Caco-2 (cell line): ENCODE data around the gene BDKRB2. TPM values are rescaled to one million over a fixed set of nuclear protein-coding genes. Genes with fewer than 3 reads are reported as not detected.

ENCODE experiments used
- BruUV-seq: library from RNA; stranded (reverse); fragments of 400-500 nt; replicated peaks from 2 replicates; lab custom pipeline; 2021; lab: Mats Ljungman, UMichigan
- CTCF ChIA-PET: fragments of 300-600 bp; sonication (Branson Sonifier 250); formaldehyde crosslinking; loops from one replicate; lab custom pipeline; 2022; ENCODE audit warnings: antibody characterized with exemption; lab: Charles Lee
- POLR2A ChIA-PET: fragments of 300-600 bp; sonication (Branson Sonifier 250); formaldehyde crosslinking; loops from one replicate; lab custom pipeline; 2022; ENCODE audit warnings: antibody characterized with exemption; lab: Charles Lee
- DNase-seq, 2 experiments: peaks; one replicate each; pipeline versions ENCODE4 v3.0.0 to v3.0.0-alpha.2; 2020 to 2022
- H3K27me3 ChIP-seq: replicated peaks from 2 replicates; pipeline ENCODE4 v1.6.0; 2011; ENCODE audit warnings: low read length; ENCODE audit not compliant: control insufficient read depth, insufficient read depth
- H3K36me3 ChIP-seq: 2 replicates; pipeline ENCODE4 v1.5.1; 2011; ENCODE audit warnings: low read length; ENCODE audit not compliant: control insufficient read depth, insufficient read depth
- H3K4me1 ChIP-seq: fragments of 250-450 bp; sonication (Bioruptor Pico); 2 replicates; pipeline ENCODE4 v1.5.1; 2020; ENCODE audit warnings: mild to moderate bottlenecking
- H3K4me3 ChIP-seq: 2 replicates; pipeline ENCODE4 v1.5.1; 2011; ENCODE audit warnings: low read depth, mild to moderate bottlenecking, control low read depth, low read length
- H3K9me3 ChIP-seq: fragments of 250-450 bp; sonication (Bioruptor Pico); 2 replicates; pipeline ENCODE4 v1.5.1; 2020; ENCODE audit warnings: mild to moderate bottlenecking, moderate library complexity
- H3K27ac Mint-ChIP-seq: one replicate; pipeline ENCODE4 v1.8.0; 2022; ENCODE audit warnings: mixed read lengths; ENCODE audit not compliant: unreplicated experiment
- H3K27me3 Mint-ChIP-seq: one replicate; pipeline ENCODE4 v1.8.0; 2022; ENCODE audit warnings: mixed read lengths; ENCODE audit not compliant: insufficient read depth, unreplicated experiment
- H3K36me3 Mint-ChIP-seq: one replicate; pipeline ENCODE4 v1.8.0; 2022; ENCODE audit warnings: mild to moderate bottlenecking, mixed read lengths; ENCODE audit not compliant: insufficient read depth, unreplicated experiment
- H3K4me1 Mint-ChIP-seq: one replicate; pipeline ENCODE4 v1.8.0; 2022; ENCODE audit warnings: low read depth, mixed read lengths; ENCODE audit not compliant: unreplicated experiment
- H3K4me3 Mint-ChIP-seq: one replicate; pipeline ENCODE4 v1.8.0; 2022; ENCODE audit warnings: mild to moderate bottlenecking, moderate library complexity, mixed read lengths; ENCODE audit not compliant: unreplicated experiment
- H3K9me3 Mint-ChIP-seq: one replicate; pipeline ENCODE4 v1.8.0; 2022; ENCODE audit warnings: mixed read lengths; ENCODE audit not compliant: unreplicated experiment
- intact Hi-C: fragments of 100-400 bp; cut with micrococcal nuclease; formaldehyde crosslinking; loops from one replicate; pipeline ENCODE4 v1.10.0; 2022; ENCODE audit not compliant: unreplicated experiment
- total RNA-seq: library from RNA; stranded (reverse); gene quantifications from 2 replicates; pipeline ENCODE4 v1.2.3, GENCODE V29; 2022
- TF ChIP-seq, protein P1 (sequence below), 2 experiments: fragments of 200-600 bp in 1 of 2; IDR thresholded peaks; 1 replicate in 1 of 2; 2 replicates in 1 of 2; pipeline versions ENCODE4 v1.5.1 to v1.8.0; 2011 to 2022; ENCODE audit warnings: antibody characterized with exemption in 1 of 2, control low read depth in 1 of 2, inconsistent platforms in 1 of 2, low read depth in 1 of 2, low read length in 1 of 2, mild to moderate bottlenecking in 1 of 2, moderate library complexity in 1 of 2; ENCODE audit not compliant: insufficient read depth in 1 of 2, severe bottlenecking in 1 of 2, unreplicated experiment in 1 of 2

BDKRB2 gene
- total RNA-seq, 1 experiment from 2014 or later: 2.0 TPM

DNA sequence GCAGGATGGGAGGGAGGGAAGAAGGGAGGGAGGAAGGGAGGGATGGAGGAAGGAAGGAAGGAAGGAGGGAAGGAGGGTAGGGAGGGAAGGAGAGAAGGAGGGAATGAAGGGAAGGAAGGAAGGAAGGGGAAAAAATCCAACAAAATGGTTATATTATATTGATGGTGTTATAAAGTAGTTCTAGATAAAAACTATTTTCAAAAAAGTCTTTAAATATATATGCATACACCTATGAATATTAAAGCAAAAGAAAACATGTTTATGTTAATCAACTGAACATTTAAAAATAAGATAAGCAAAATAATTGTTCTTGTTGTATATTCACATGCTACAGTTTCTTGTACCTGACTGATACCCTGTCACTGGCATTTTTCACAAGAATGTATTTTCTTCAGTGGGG, 53.3 kb downstream of the BDKRB2 start:
- DNase-seq: no peak
- BruUV-seq: no TSS peak
- no peaks in the 10 kb centered on the region; the same call in 1 of the 2 replicates for H3K9me3 ChIP-seq
- no peak overlapping the region for H3K4me3 ChIP-seq
- Mint-ChIP-seq H3K4me3 (no peak overlapping the region), H3K4me1 (peaks cover 17% of the 10 kb centered on the region), H3K36me3 (no peaks in the 10 kb centered on the region), H3K27me3 (no peaks in the 10 kb centered on the region), H3K9me3 (no peaks in the 10 kb centered on the region), H3K27ac (no peak overlapping the region)
- H3K27me3 ChIP-seq: no peaks in the 10 kb centered on the region
- POLR2A ChIA-PET: no interaction called here
- peaks cover 6% of the 10 kb centered on the region for H3K4me1 ChIP-seq
- CTCF ChIA-PET: no interaction called here
- TF ChIP-seq, protein P1, sequence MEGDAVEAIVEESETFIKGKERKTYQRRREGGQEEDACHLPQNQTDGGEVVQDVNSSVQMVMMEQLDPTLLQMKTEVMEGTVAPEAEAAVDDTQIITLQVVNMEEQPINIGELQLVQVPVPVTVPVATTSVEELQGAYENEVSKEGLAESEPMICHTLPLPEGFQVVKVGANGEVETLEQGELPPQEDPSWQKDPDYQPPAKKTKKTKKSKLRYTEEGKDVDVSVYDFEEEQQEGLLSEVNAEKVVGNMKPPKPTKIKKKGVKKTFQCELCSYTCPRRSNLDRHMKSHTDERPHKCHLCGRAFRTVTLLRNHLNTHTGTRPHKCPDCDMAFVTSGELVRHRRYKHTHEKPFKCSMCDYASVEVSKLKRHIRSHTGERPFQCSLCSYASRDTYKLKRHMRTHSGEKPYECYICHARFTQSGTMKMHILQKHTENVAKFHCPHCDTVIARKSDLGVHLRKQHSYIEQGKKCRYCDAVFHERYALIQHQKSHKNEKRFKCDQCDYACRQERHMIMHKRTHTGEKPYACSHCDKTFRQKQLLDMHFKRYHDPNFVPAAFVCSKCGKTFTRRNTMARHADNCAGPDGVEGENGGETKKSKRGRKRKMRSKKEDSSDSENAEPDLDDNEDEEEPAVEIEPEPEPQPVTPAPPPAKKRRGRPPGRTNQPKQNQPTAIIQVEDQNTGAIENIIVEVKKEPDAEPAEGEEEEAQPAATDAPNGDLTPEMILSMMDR (IDR thresholded peaks at IDR 0.05; ENCODE audit: insufficient read depth in 1 of 2, low read depth in 1 of 2, low read length in 1 of 2, severe bottlenecking in 1 of 2, unreplicated experiment in 1 of 2): no peak
- no peaks in the 10 kb centered on the region for H3K36me3 ChIP-seq
- intact Hi-C loops: no loop called here

DNA sequence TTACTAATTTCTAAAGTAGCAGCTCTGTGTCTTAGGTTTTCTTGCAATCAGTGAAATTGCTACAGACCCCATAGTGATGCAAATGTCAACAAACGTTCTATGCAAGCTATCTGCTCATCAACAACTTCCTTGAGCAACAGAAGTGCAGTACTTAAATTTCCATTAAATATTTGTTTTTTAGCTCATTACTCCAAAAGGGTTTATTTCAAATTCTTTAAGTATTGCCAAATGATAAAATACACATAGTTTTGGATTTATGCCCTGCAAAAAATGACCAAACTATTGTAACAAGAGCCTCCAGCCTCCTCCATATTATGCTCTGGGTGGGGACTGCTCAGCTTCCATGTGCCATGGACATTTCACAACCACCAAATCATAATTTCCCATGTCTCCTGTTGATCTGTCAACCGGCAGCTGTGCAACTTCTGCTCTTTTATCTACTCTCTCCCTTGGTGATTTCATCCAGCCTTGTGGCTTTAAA, 55.7 kb downstream of the BDKRB2 start:
- Histone ChIP-seq H3K36me3 (no peaks in the 10 kb centered on the region), H3K4me3 (no peak overlapping the region), H3K27me3 (no peaks in the 10 kb centered on the region), H3K9me3 (no peaks in the 10 kb centered on the region; the same call in 1 of the 2 replicates), H3K4me1 (0 out of 2 replicates have a peak, but pooled peaks cover 6% of the 10 kb centered on the region)
- Mint-ChIP-seq H3K9me3 (no peaks in the 10 kb centered on the region), H3K4me3 (no peak overlapping the region), H3K4me1 (peaks cover 9% of the 10 kb centered on the region), H3K27ac (no peak overlapping the region), H3K27me3 (no peaks in the 10 kb centered on the region), H3K36me3 (no peaks in the 10 kb centered on the region)
- ChIA-PET CTCF (interaction anchor here (0.7 to 1.0 kb wide), 2 partner anchors 160 to 162 kb away, joined by 3 to 4 read pairs; no protein-coding TSS in a partner anchor), POLR2A (interaction anchor here (0.7 kb wide), 1 partner anchor 18 kb away, joined by 4 read pairs; no protein-coding TSS in a partner anchor)
- intact Hi-C loops: no loop called here
- TF ChIP-seq, protein P1 (IDR thresholded peaks at IDR 0.05; ENCODE audit: insufficient read depth in 1 of 2, low read depth in 1 of 2, low read length in 1 of 2, severe bottlenecking in 1 of 2, unreplicated experiment in 1 of 2): no peak
- DNase-seq: no peak
- no TSS peak for BruUV-seq

DNA sequence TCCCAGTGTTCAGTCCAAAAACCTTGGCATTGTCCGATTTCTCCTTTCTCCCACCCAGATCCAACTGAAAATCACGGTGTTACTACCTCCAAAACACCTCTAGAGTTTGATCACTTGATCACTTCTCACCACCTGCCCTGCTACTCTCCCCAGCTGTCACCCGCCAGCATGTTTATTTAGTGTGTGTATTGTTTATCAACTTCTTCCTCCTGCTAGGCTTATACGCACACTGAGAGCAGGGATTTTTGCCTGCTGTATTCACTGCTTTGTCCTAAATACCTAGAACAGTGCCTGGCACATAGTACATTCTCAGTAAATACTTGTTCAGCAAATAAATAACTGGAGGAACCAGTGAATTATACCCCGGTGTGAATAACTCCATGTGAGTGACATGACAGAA, 56.4 kb downstream of the BDKRB2 start:
- DNase-seq: no peak
- Mint-ChIP-seq H3K27me3 (no peaks in the 10 kb centered on the region), H3K36me3 (no peaks in the 10 kb centered on the region), H3K27ac (no peak overlapping the region), H3K4me1 (peaks cover 9% of the 10 kb centered on the region), H3K4me3 (no peak overlapping the region), H3K9me3 (no peaks in the 10 kb centered on the region)
- H3K9me3 ChIP-seq: no peaks in the 10 kb centered on the region; the same call in 1 of the 2 replicates
- no TSS peak for BruUV-seq
- POLR2A ChIA-PET: no interaction called here
- TF ChIP-seq, protein P1 (IDR thresholded peaks at IDR 0.05; ENCODE audit: insufficient read depth in 1 of 2, low read depth in 1 of 2, low read length in 1 of 2, severe bottlenecking in 1 of 2, unreplicated experiment in 1 of 2): no peak
- no peaks in the 10 kb centered on the region for H3K27me3 ChIP-seq
- intact Hi-C loops: no loop called here
- H3K4me3 ChIP-seq: no peak overlapping the region
- CTCF ChIA-PET: interaction anchor here (1.8 kb wide), 1 partner anchor 160 kb away, joined by 12 read pairs; no protein-coding TSS in a partner anchor
- 0 out of 2 replicates have a peak, but pooled peaks cover 6% of the 10 kb centered on the region for H3K4me1 ChIP-seq
- H3K36me3 ChIP-seq: no peaks in the 10 kb centered on the region
